Spleen (tissue), 11 donors: Measurements from ENCODE around the gene ZNF692. TPM values are rescaled to one million over a fixed set of nuclear protein-coding genes. Genes with fewer than 3 reads are reported as not detected.

ENCODE experiments used
- DNase-seq: peaks from one replicate; pipeline ENCODE4 v3.0.0-alpha.2; 2020
- H3K27ac ChIP-seq, 8 donors: fragments of 200-600 bp; sonication (generic) in 7 of 8; 1 replicate in 4 of 8; 2 replicates in 4 of 8; pipeline versions ENCODE4 v1.5.0 to v1.8.0; 2016 to 2021; ENCODE audit warnings: inconsistent platforms in 4 of 8, mild to moderate bottlenecking in 4 of 8, moderate library complexity in 1 of 8
- H3K27me3 ChIP-seq, 7 donors: fragments of 200-600 bp; sonication (generic) in 6 of 7; replicated peaks in 1 of 7; 1 replicate in 4 of 7; 2 replicates in 3 of 7; pipeline versions ENCODE4 v1.5.0 to v1.8.0; 2016 to 2021; ENCODE audit warnings: inconsistent platforms in 3 of 7, mild to moderate bottlenecking in 1 of 7
- H3K36me3 ChIP-seq, 6 donors: fragments of 200-600 bp; sonication (generic) in 5 of 6; 1 replicate in 4 of 6; 2 replicates in 2 of 6; pipeline versions ENCODE4 v1.5.0 to v1.8.0; 2016 to 2021; ENCODE audit warnings: inconsistent platforms in 2 of 6
- H3K4me1 ChIP-seq, 6 donors: fragments of 200-600 bp; sonication (generic) in 5 of 6; 1 replicate in 3 of 6; 2 replicates in 3 of 6; pipeline versions ENCODE4 v1.5.0 to v1.8.0; 2016 to 2021; ENCODE audit warnings: inconsistent platforms in 3 of 6
- H3K4me3 ChIP-seq, 8 donors: fragments of 200-600 bp; sonication (generic) in 7 of 8; 1 replicate in 4 of 8; 2 replicates in 4 of 8; pipeline versions ENCODE4 v1.5.0 to v1.8.0; 2016 to 2021; ENCODE audit warnings: inconsistent platforms in 4 of 8, mild to moderate bottlenecking in 4 of 8, moderate library complexity in 2 of 8
- H3K9me3 ChIP-seq, 8 donors: fragments of 200-600 bp; sonication (generic) in 7 of 8; 1 replicate in 4 of 8; 2 replicates in 4 of 8; pipeline versions ENCODE4 v1.5.0 to v1.8.0; 2016 to 2021; ENCODE audit warnings: inconsistent platforms in 4 of 8
- CTCF ChIP-seq, 11 experiments: fragments of 200-600 bp in 7 of 11; fragments of 450-650 bp in 4 of 11; sonication (generic) in 4 of 11; IDR thresholded peaks in 8 of 11; conservative IDR thresholded peaks in 3 of 11; 1 replicate in 7 of 11; 2 replicates in 4 of 11; pipeline versions ENCODE4 v1.4.0 to v1.8.0; 2016 to 2021; ENCODE audit warnings: antibody characterized with exemption in 11 of 11, inconsistent platforms in 4 of 11, mild to moderate bottlenecking in 1 of 11
- POLR2A ChIP-seq, 3 donors: fragments of 450-650 bp; IDR thresholded peaks; one replicate each; pipeline ENCODE4 v1.5.1; 2017; ENCODE audit warnings: antibody characterized with exemption in 3 of 3, mild to moderate bottlenecking in 1 of 3
- POLR2AphosphoS5 ChIP-seq, 3 donors: sonication (generic); formaldehyde crosslinking; IDR thresholded peaks; one replicate each; pipeline ENCODE4 v1.5.1; 2017; ENCODE audit warnings: antibody characterized with exemption in 3 of 3
- WGBS, 5 donors: extraction: QIAGEN DNeasy Blood & Tissue Kit in 3 of 5; methylation state at CpG; one replicate each; pipeline versions ENCODE4 v1.1.5 to v1.1.7; 2013 to 2018; 5-methylcytosine and 5-hydroxymethylcytosine counted together
- intact Hi-C: fragments of 100-400 bp; cut with DNase I; formaldehyde crosslinking; loops from one replicate; pipeline ENCODE4 v1.15.0; 2023; ENCODE audit warnings: low total_unique reads
- polyA plus RNA-seq, 3 donors: library from polyadenylated mRNA; stranded (reverse); fragments of 200-250 nt; gene quantifications; one replicate each; pipeline ENCODE4 v1.2.1, GENCODE V29; 2013
- total RNA-seq, 7 donors: library from RNA; depleted of rRNA in 3 of 7; stranded (reverse); fragments of >200 nt in 3 of 7; fragmentation: NEBNext Ultra II Directional in 4 of 7; extraction: Animal tissue kit (Norgen Biotek cat#: 25700) in 4 of 7; gene quantifications; one replicate each; pipeline versions ENCODE4 v1.1.0 to v1.2.1, GENCODE V29; 2016 to 2021
- donor health status: healthy with polysubstance abuse.
- donor health status: DM: no; HTN: no; CAD: no; lungs with moderate emphysema.
- donor health status: DM: no; HTN: no; CAD: no.
- donor health status: Bipolar disorder and iron deficiency.
- donor health status: healthy.
- donor health status: DM: no; HTN: no; CAD: no.
- donor health status: DM: yes; HTN: yes; CAD: no.

Gene ZNF692
- total and polyA plus RNA-seq, 10 donors, result 33.5 to 138 (median 48.6) TPM

DNA sequence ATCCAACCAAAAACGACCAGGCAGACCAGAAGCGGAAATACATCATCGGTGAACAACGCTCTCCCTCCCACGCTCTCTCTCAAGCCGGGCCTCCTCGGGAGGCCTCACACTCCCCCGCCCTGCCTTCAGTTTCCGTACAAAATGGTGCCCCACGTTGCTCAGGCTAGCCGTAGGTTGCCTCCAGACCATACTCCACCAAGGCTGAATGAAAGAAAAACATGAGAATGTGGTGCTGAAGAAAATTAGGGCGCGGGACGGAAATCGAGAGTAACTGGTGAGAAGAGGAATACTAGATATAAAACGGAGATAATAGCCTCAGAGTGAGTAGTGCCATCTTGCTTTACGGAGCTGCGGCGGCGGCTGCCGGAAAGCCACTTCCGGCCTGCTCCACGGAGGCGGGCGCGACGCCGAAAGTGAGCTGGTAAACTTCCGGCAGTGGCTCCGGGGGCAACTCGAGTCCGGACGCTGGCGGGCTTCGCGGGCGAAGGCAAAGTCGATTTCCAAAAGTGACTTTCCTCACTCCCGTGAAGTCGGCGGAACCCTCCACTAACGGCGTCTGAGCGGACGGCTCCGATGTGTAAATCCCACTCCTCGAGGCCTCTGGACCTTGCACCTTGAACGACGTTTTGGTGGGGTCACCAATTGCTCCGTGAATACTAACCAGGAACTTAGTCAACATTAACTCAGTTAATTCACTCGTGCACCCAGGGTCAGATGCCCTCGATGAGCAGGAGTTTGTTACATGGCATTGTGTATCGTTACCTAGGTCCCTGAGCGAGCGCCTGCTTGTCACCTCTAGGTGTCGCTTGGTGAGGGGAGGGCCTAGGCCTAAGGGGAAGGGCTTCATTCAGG lies 32.8 kb downstream of the ZNF692 start, which contains the start of gene SH3BP5L:
TSS of gene SH3BP5L (minus strand) at position 7 of the 852 bp plus-strand sequence. CDS start 980 bp downstream, outside the sequence.
- H3K27ac ChIP-seq, result peak within 1 kb of the TSS; percentile 91 to 100 (median 99)
- peak within 1 kb of the TSS; percentile 63 to 92 (median 68) for H3K4me3 ChIP-seq
- no peaks in the 10 kb centered on the region for H3K9me3 ChIP-seq
- H3K27me3 ChIP-seq, result no peaks in the 10 kb centered on the region
- TF ChIP-seq POLR2AphosphoS5 (IDR thresholded peaks at IDR 0.05) (peak; percentile 95 to 97 (median 96)), POLR2A (IDR thresholded peaks at IDR 0.05) (peak; percentile 73 to 79 (median 75)), CTCF (IDR thresholded peaks at IDR 0.05 in 8 of 11, conservative IDR thresholded peaks at IDR 0.05 in 3 of 11) (peak; percentile 49 to 85 (median 78))
- WGBS, 5 donors, result 0 to 1% (median 0%) methylated on average over 51 to 56 of the region's 56 CpGs
- intact Hi-C loops, result no loop called here
- peaks cover 34 to 71% (median 56%) of the 10 kb centered on the region in 6 donors for H3K4me1 ChIP-seq
- DNase-seq, result peak; percentile 98
- peaks cover 0 to 36% (median 6%) of the 10 kb centered on the region in 6 donors for H3K36me3 ChIP-seq

- H3K27me3 ChIP-seq, result no peaks in the 10 kb centered on the region
- TF ChIP-seq CTCF (IDR thresholded peaks at IDR 0.05 in 8 of 11, conservative IDR thresholded peaks at IDR 0.05 in 3 of 11), result no peak
- TF ChIP-seq POLR2A (IDR thresholded peaks at IDR 0.05), result peak in 1 of 3 donors; percentile 13
- no peaks in the 10 kb centered on the region for H3K9me3 ChIP-seq
- H3K4me3 ChIP-seq, result peak overlapping the region; percentile 63 to 92 (median 68)
- DNase-seq, result no peak
- H3K4me1 ChIP-seq, result peaks cover 34 to 77% (median 62%) of the 10 kb centered on the region in 6 donors
- H3K36me3 ChIP-seq, result peaks cover 0 to 42% (median 11%) of the 10 kb centered on the region in 6 donors
- 1% methylated on average over 18 of the region's 18 CpGs for WGBS, 5 donors
- peak overlapping the region; percentile 91 to 100 (median 99) for H3K27ac ChIP-seq
- intact Hi-C loops, result no loop called here
These were observed 33.3 kb downstream of the ZNF692 start for GRCh38 chr1:248825573-248825908.

GRCh38 chr1:248825136-248825535 lies 33.7 kb downstream of the ZNF692 start:
- no peak for TF ChIP-seq POLR2A (IDR thresholded peaks at IDR 0.05)
- TF ChIP-seq POLR2AphosphoS5 (IDR thresholded peaks at IDR 0.05), result no peak
- no peak for TF ChIP-seq CTCF (IDR thresholded peaks at IDR 0.05 in 8 of 11, conservative IDR thresholded peaks at IDR 0.05 in 3 of 11)
- peak overlapping the region; percentile 63 to 92 (median 68) for H3K4me3 ChIP-seq
- no peaks in the 10 kb centered on the region for H3K9me3 ChIP-seq
- H3K4me1 ChIP-seq, result peaks cover 37 to 81% (median 66%) of the 10 kb centered on the region in 6 donors
- peak overlapping the region; percentile 91 to 100 (median 99) for H3K27ac ChIP-seq
- peak; percentile 87 for DNase-seq
- no peaks in the 10 kb centered on the region for H3K27me3 ChIP-seq
- 40 to 52% (median 42%) methylated on average over 10 of the region's 10 CpGs for WGBS, 5 donors
- peaks cover 0 to 46% (median 16%) of the 10 kb centered on the region in 6 donors for H3K36me3 ChIP-seq
- intact Hi-C loops, result no loop called here

DNA sequence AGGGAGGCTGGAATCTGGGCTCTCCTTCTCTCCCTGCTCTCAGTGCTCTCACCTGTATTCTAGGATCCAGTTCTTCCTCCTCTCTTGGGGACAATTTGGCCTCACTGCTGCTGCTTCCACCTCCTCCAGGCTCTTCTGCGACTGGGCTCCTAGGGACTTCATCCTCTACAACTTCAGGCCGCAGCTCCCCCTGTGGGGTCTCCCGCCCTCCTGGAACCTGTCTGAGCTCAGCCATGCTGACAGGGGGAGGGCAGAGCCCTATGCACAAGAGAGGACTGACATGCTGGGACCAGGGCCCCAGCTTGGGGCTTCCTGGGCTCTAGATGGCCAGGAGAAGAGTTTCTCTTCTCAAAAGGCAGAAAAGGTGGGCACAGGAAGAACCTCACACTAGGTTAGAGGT lies 34.2 kb downstream of the ZNF692 start:
- Histone ChIP-seq H3K4me1 (peaks cover 37 to 85% (median 69%) of the 10 kb centered on the region in 6 donors), H3K9me3 (no peaks in the 10 kb centered on the region), H3K27ac (peak overlapping the region in 5 of 8 donors; percentile 96 to 100 (median 99)), H3K36me3 (peaks cover 0 to 51% (median 16%) of the 10 kb centered on the region in 6 donors), H3K4me3 (peak overlapping the region in 7 of 8 donors; percentile 63 to 92 (median 69)), H3K27me3 (no peaks in the 10 kb centered on the region)
- TF ChIP-seq POLR2AphosphoS5 (IDR thresholded peaks at IDR 0.05) (no peak), POLR2A (IDR thresholded peaks at IDR 0.05) (no peak), CTCF (IDR thresholded peaks at IDR 0.05 in 8 of 11, conservative IDR thresholded peaks at IDR 0.05 in 3 of 11) (no peak)
- intact Hi-C loops, result no loop called here
- WGBS, 5 donors, result 79 to 94% (median 88%) methylated on average over 3 of the region's 3 CpGs
- peak; percentile 80 for DNase-seq
